H1 (cell line): ENCODE results near the gene SV2C.

Source experiments
- EGR1 ChIP-seq: IDR thresholded peaks from 2 replicates; pipeline ENCODE4 v1.6.1; 2011; ENCODE audit warnings: low read depth, low read length, borderline replicate concordance
- EP300 ChIP-seq, 2 experiments: IDR thresholded peaks; 1 replicate in 1 of 2; 2 replicates in 1 of 2; pipeline ENCODE4 v1.6.1; 2011 to 2012; ENCODE audit warnings: low read depth in 2 of 2, low read length in 2 of 2, mild to moderate bottlenecking in 2 of 2, borderline replicate concordance in 1 of 2, inconsistent platforms in 1 of 2, moderate library complexity in 1 of 2
- EZH2 ChIP-seq: fragments of 200-600 bp; sonication (generic); IDR thresholded peaks from 2 replicates; pipeline ENCODE4 v1.7.1; 2012; ENCODE audit warnings: low read depth, mild to moderate bottlenecking, moderate library complexity, low read length, inconsistent platforms; ENCODE audit not compliant: severe bottlenecking
- POLR2A ChIP-seq, 2 experiments: IDR thresholded peaks; 1 replicate in 1 of 2; 2 replicates in 1 of 2; pipeline ENCODE4 v1.6.1; 2011; ENCODE audit warnings: low read depth in 2 of 2, low read length in 2 of 2, mild to moderate bottlenecking in 2 of 2; ENCODE audit errors: control extremely low read depth in 1 of 2
- POLR2AphosphoS5 ChIP-seq: IDR thresholded peaks from 2 replicates; pipeline ENCODE4 v1.6.1; 2011; ENCODE audit warnings: low read depth, low read length
- RAD21 ChIP-seq, 2 experiments: IDR thresholded peaks in 1 of 2; conservative IDR thresholded peaks in 1 of 2; 2 replicates each; pipeline ENCODE4 v1.6.1; 2011; ENCODE audit warnings: low read depth in 2 of 2, low read length in 2 of 2, improper control_type of control experiment in 1 of 2, inconsistent platforms in 1 of 2, mild to moderate bottlenecking in 1 of 2, moderate library complexity in 1 of 2
- TAF1 ChIP-seq: IDR thresholded peaks from 2 replicates; pipeline ENCODE4 v1.6.1; 2011; ENCODE audit warnings: mild to moderate bottlenecking, low read depth, low read length
- TF ChIP-seq, protein P1 (sequence below), 3 experiments: IDR thresholded peaks; 1 replicate in 2 of 3; 2 replicates in 1 of 3; pipeline versions ENCODE4 v1.5.1 to v1.6.1; 2011; ENCODE audit warnings: low read length in 3 of 3, mild to moderate bottlenecking in 3 of 3, inconsistent platforms in 2 of 3, low read depth in 1 of 3, moderate library complexity in 1 of 3; ENCODE audit not compliant: insufficient read depth in 1 of 3; ENCODE audit errors: control extremely low read depth in 1 of 3
- TF ChIP-seq, protein P2 (sequence below): IDR thresholded peaks from 2 replicates; pipeline ENCODE4 v1.6.1; 2011; ENCODE audit warnings: low read depth, mild to moderate bottlenecking, low read length; ENCODE audit not compliant: insufficient read depth

DNA sequence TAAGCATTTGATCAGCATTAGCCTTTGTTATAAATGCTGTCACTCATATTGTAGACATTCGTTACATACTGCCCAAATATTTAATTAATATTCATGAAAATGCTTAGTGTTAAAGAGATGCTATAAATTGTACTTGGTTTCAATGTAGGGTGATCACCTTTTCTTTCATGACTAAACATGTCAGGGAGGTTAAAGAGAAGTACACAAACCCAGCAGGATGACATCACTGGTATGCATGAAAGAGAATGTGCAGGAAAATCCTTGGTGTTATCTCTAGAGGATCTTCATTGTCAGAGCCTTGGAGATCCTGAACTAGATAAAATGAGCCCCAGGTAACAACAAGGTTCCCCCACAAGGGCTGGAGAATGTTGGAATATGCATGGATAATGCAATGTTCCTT, 33.0 kb upstream of the SV2C start:
- TF ChIP-seq, protein P1, sequence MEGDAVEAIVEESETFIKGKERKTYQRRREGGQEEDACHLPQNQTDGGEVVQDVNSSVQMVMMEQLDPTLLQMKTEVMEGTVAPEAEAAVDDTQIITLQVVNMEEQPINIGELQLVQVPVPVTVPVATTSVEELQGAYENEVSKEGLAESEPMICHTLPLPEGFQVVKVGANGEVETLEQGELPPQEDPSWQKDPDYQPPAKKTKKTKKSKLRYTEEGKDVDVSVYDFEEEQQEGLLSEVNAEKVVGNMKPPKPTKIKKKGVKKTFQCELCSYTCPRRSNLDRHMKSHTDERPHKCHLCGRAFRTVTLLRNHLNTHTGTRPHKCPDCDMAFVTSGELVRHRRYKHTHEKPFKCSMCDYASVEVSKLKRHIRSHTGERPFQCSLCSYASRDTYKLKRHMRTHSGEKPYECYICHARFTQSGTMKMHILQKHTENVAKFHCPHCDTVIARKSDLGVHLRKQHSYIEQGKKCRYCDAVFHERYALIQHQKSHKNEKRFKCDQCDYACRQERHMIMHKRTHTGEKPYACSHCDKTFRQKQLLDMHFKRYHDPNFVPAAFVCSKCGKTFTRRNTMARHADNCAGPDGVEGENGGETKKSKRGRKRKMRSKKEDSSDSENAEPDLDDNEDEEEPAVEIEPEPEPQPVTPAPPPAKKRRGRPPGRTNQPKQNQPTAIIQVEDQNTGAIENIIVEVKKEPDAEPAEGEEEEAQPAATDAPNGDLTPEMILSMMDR (IDR thresholded peaks at IDR 0.05; ENCODE audit: control extremely low read depth in 1 of 3, insufficient read depth in 1 of 3, low read depth in 1 of 3, low read length in 3 of 3): no peak
- TF ChIP-seq EGR1 (no peak), POLR2A (IDR thresholded peaks at IDR 0.05; ENCODE audit: control extremely low read depth in 1 of 2, low read depth in 2 of 2, low read length in 2 of 2) (no peak), EZH2 (no peak), TAF1 (no peak), RAD21 (IDR thresholded peaks at IDR 0.05 in 1 of 2, conservative IDR thresholded peaks at IDR 0.05 in 1 of 2; ENCODE audit: low read depth in 2 of 2, low read length in 2 of 2) (no peak), EP300 (IDR thresholded peaks at IDR 0.05; ENCODE audit: borderline replicate concordance in 1 of 2, low read depth in 2 of 2, low read length in 2 of 2) (no peak), POLR2AphosphoS5 (no peak)
- TF ChIP-seq, protein P2, sequence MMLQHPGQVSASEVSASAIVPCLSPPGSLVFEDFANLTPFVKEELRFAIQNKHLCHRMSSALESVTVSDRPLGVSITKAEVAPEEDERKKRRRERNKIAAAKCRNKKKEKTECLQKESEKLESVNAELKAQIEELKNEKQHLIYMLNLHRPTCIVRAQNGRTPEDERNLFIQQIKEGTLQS: no peak
